H9 (cell line): ENCODE measurements around the gene ZBTB47. TPM values are rescaled to one million over a fixed set of nuclear protein-coding genes. Genes with fewer than 3 reads are reported as not detected.

Experiments
- DNase-seq: peaks from one replicate; pipeline ENCODE4 v3.0.0-alpha.2; 2017
- H2AFZ ChIP-seq: one replicate; pipeline ENCODE4 v1.6.1; 2013; ENCODE audit warnings: mild to moderate bottlenecking, low read length, control low read depth, moderate library complexity
- H2AK5ac ChIP-seq: 2 replicates; pipeline ENCODE4 v1.6.1; 2013; ENCODE audit warnings: low read length, control low read depth, mixed read lengths; ENCODE audit not compliant: insufficient read length
- H2BK120ac ChIP-seq: one replicate; pipeline ENCODE4 v1.6.1; 2013; ENCODE audit warnings: low read depth, mild to moderate bottlenecking, low read length, control low read depth, inconsistent platforms; ENCODE audit not compliant: poor library complexity, severe bottlenecking
- H2BK12ac ChIP-seq: 2 replicates; pipeline ENCODE4 v1.6.1; 2013; ENCODE audit warnings: low read length, control low read depth, mixed read lengths, low read depth; ENCODE audit not compliant: insufficient read length
- H2BK15ac ChIP-seq: 2 replicates; pipeline ENCODE4 v1.6.1; 2013; ENCODE audit warnings: low read depth, low read length, control low read depth
- H2BK20ac ChIP-seq: one replicate; pipeline ENCODE4 v1.6.1; 2013; ENCODE audit warnings: low read depth, mild to moderate bottlenecking, low read length, control low read depth, inconsistent platforms; ENCODE audit not compliant: poor library complexity, severe bottlenecking
- H2BK5ac ChIP-seq: 2 replicates; pipeline ENCODE4 v1.6.1; 2013; ENCODE audit warnings: low read length, control low read depth, mixed read lengths; ENCODE audit not compliant: insufficient read length
- H3K14ac ChIP-seq: 2 replicates; pipeline ENCODE4 v1.6.1; 2013; ENCODE audit warnings: low read length, control low read depth; ENCODE audit not compliant: insufficient read depth
- H3K18ac ChIP-seq: 2 replicates; pipeline ENCODE4 v1.6.1; 2013; ENCODE audit warnings: low read depth, mild to moderate bottlenecking, mixed read lengths, low read length, control low read depth; ENCODE audit not compliant: insufficient read length
- H3K23ac ChIP-seq: 2 replicates; pipeline ENCODE4 v1.6.1; 2013; ENCODE audit warnings: low read length, control low read depth, mixed read lengths, low read depth; ENCODE audit not compliant: insufficient read length
- H3K23me2 ChIP-seq: 2 replicates; pipeline ENCODE4 v1.6.1; 2013; ENCODE audit warnings: low read depth, mild to moderate bottlenecking, mixed read lengths, low read length, control low read depth; ENCODE audit not compliant: insufficient read length, poor library complexity, severe bottlenecking
- H3K27ac ChIP-seq: 2 replicates; pipeline ENCODE4 v1.5.1; 2013; ENCODE audit warnings: low read length, control low read depth, mixed read lengths, low read depth; ENCODE audit not compliant: insufficient read length
- H3K27me3 ChIP-seq: 2 replicates; pipeline ENCODE4 v1.6.1; 2013; ENCODE audit warnings: low read length, control low read depth, inconsistent platforms; ENCODE audit not compliant: insufficient read depth
- H3K4ac ChIP-seq: 2 replicates; pipeline ENCODE4 v1.6.1; 2013; ENCODE audit warnings: low read depth, mild to moderate bottlenecking, control low read depth, inconsistent platforms, low read length, moderate library complexity
- H3K4me1 ChIP-seq: 2 replicates; pipeline ENCODE4 v1.6.1; 2013; ENCODE audit warnings: low read length, control low read depth, inconsistent platforms; ENCODE audit not compliant: insufficient read depth
- H3K4me2 ChIP-seq: 2 replicates; pipeline ENCODE4 v1.6.1; 2013; ENCODE audit warnings: low read length, control low read depth, mixed read lengths; ENCODE audit not compliant: insufficient read length, insufficient read depth
- H3K56ac ChIP-seq: 2 replicates; pipeline ENCODE4 v1.6.1; 2013; ENCODE audit warnings: low read depth, mild to moderate bottlenecking, mixed read lengths, low read length, control low read depth; ENCODE audit not compliant: insufficient read length
- H3K79me1 ChIP-seq: 2 replicates; pipeline ENCODE4 v1.6.1; 2013; ENCODE audit warnings: low read depth, mild to moderate bottlenecking, moderate library complexity, low read length, control low read depth, inconsistent platforms; ENCODE audit not compliant: insufficient read depth, poor library complexity, severe bottlenecking
- H3K79me2 ChIP-seq: 2 replicates; pipeline ENCODE4 v1.6.1; 2013; ENCODE audit warnings: low read length, control low read depth, inconsistent platforms; ENCODE audit not compliant: insufficient read depth
- H3K9ac ChIP-seq: 2 replicates; pipeline ENCODE4 v1.6.1; 2013; ENCODE audit warnings: low read length, control low read depth, mixed read lengths; ENCODE audit not compliant: insufficient read length; ENCODE audit errors: extremely low read depth
- H3K9me3 ChIP-seq: one replicate; pipeline ENCODE4 v1.6.1; 2013; ENCODE audit warnings: low read depth, low read length, inconsistent platforms; ENCODE audit not compliant: control insufficient read depth
- H3T11ph ChIP-seq: one replicate; pipeline ENCODE4 v1.6.1; 2013; ENCODE audit warnings: mild to moderate bottlenecking, low read length, control low read depth, inconsistent platforms
- H4K20me1 ChIP-seq: one replicate; pipeline ENCODE4 v1.6.1; 2013; ENCODE audit not compliant: control insufficient read depth, insufficient read length, insufficient read depth
- H4K5ac ChIP-seq: 2 replicates; pipeline ENCODE4 v1.6.1; 2013; ENCODE audit warnings: low read depth, mild to moderate bottlenecking, mixed read lengths, low read length, control low read depth; ENCODE audit not compliant: insufficient read length
- H4K8ac ChIP-seq: replicated peaks from 2 replicates; pipeline ENCODE4 v1.6.1; 2013; ENCODE audit warnings: low read length, control low read depth, mixed read lengths, low read depth; ENCODE audit not compliant: insufficient read length
- H4K91ac ChIP-seq: 2 replicates; pipeline ENCODE4 v1.6.1; 2013; ENCODE audit warnings: low read depth, mild to moderate bottlenecking, moderate library complexity, mixed read lengths, low read length, control low read depth; ENCODE audit not compliant: insufficient read length
- H3K27ac Mint-ChIP-seq, 3 experiments: 2 replicates in 2 of 3; 3 replicates in 1 of 3; pipeline ENCODE4 v1.8.0; 2020 to 2021; ENCODE audit warnings: mixed read lengths in 3 of 3, mild to moderate bottlenecking in 1 of 3, moderate library complexity in 1 of 3
- H3K27me3 Mint-ChIP-seq: 2 replicates; pipeline ENCODE4 v1.8.0; 2021; ENCODE audit warnings: low read depth, mild to moderate bottlenecking, moderate library complexity, mixed read lengths
- H3K36me3 Mint-ChIP-seq, 3 experiments: 2 replicates in 2 of 3; 3 replicates in 1 of 3; pipeline ENCODE4 v1.8.0; 2020 to 2021; ENCODE audit warnings: low read depth in 3 of 3, mixed read lengths in 3 of 3; ENCODE audit not compliant: insufficient read depth in 1 of 3
- H3K4me1 Mint-ChIP-seq, 2 experiments: 2 replicates each; pipeline ENCODE4 v1.8.0; 2020; ENCODE audit warnings: mixed read lengths in 2 of 2
- H3K4me3 Mint-ChIP-seq, 2 experiments: 2 replicates in 1 of 2; 3 replicates in 1 of 2; pipeline ENCODE4 v1.8.0; 2020 to 2021; ENCODE audit warnings: mild to moderate bottlenecking in 2 of 2, mixed read lengths in 2 of 2, moderate library complexity in 1 of 2
- H3K9me3 Mint-ChIP-seq, 2 experiments: 2 replicates in 1 of 2; 3 replicates in 1 of 2; pipeline ENCODE4 v1.8.0; 2020; ENCODE audit warnings: mild to moderate bottlenecking in 2 of 2, mixed read lengths in 2 of 2, moderate library complexity in 1 of 2
- WGBS: extraction: QIAGEN DNeasy Blood & Tissue Kit; methylation state at CpG from one replicate; pipeline ENCODE4 v1.1.7; 2013; ENCODE audit warnings: missing lambda C conversion rate, low lambda C conversion rate, mixed read lengths; ENCODE audit not compliant: insufficient read length; ENCODE audit errors: extremely low coverage; 5-methylcytosine and 5-hydroxymethylcytosine counted together
- total RNA-seq: library from RNA; stranded (reverse); gene quantifications from 2 replicates; pipeline ENCODE4 v1.2.1, GENCODE V29; 2021
- TF ChIP-seq, protein P1 (sequence below): fragments of 200-600 bp; sonication (generic); conservative IDR thresholded peaks from 3 replicates; pipeline ENCODE4 v1.8.0; 2021; ENCODE audit warnings: antibody characterized with exemption, mild to moderate bottlenecking

ZBTB47 gene
- total RNA-seq, 1 experiment from 2014 or later: 3.6 TPM

DNA sequence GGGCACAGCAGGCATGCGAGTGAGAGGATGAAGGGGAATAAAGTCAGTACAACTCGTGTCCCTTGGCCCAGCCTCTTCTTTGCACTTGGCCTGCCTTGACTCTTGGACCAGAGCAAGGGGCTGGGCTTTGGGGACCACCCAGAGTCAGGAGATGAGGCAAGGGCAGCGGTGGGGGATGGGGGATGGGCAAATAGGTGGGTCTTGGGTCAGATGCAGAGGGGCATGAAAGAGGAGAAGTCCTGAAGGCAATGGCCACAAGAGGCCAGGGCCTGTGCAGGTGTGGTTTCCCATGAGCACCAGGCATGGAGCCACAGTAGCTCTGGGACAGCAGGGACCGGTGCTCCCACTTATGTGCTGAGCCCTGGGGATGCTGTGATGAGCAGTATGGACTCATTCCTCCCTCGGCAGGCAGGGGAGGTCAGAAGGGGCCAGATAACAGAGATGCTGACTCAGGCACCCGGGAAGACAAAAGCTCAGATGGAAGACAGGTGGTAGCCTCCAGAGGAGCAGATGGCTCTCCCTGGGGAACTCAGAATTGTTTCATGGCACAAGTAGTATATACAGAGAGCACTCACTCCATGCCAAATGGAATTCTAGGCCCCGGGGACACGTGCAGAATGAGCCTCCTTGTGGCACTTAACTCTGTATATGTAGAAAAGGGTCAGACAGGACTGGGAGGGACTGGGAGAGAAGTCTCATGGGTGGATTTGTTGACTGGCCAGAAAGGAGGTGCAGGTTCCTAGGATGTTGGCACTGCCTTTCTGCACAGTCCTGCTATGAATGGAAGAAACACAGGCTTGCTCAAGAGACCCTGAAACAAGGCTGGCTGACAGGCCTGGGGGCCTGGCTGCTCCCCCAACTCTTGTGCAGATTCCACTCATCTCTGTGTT, 14.3 kb downstream of the ZBTB47 start:
- Histone ChIP-seq H3K9ac (no peak overlapping the region), H3K14ac (peak overlapping the region; percentile 58; the same call in 1 of the 2 replicates), H2BK20ac (no peak overlapping the region), H4K20me1 (no peaks in the 10 kb centered on the region), H3K18ac (no peak overlapping the region), H2BK12ac (no peak overlapping the region), H2BK5ac (no peak overlapping the region), H2AFZ (no peak overlapping the region), H2AK5ac (no peak overlapping the region), H3K4me2 (no peak overlapping the region), H4K91ac (no peak overlapping the region), H3K23me2 (no peaks in the 10 kb centered on the region), H3K27me3 (no peaks in the 10 kb centered on the region), H3K9me3 (no peaks in the 10 kb centered on the region), H3T11ph (no peak overlapping the region), H3K79me2 (no peaks in the 10 kb centered on the region), H3K4ac (no peak overlapping the region), H3K4me1 (no peaks in the 10 kb centered on the region), H4K5ac (no peak overlapping the region), H2BK120ac (no peak overlapping the region), H2BK15ac (no peak overlapping the region), H3K79me1 (no peaks in the 10 kb centered on the region), H4K8ac (no peak overlapping the region), H3K56ac (no peak overlapping the region), H3K23ac (no peak overlapping the region), H3K27ac (no peak overlapping the region)
- Mint-ChIP-seq H3K36me3 (no peaks in the 10 kb centered on the region; a peak in 3 of 7 replicates), H3K4me1 (peaks cover 8 to 9% of the 10 kb centered on the region in 2 experiments), H3K4me3 (no peak overlapping the region), H3K9me3 (peaks cover 2 to 4% of the 10 kb centered on the region in 2 experiments; a peak in 2 of 5 replicates), H3K27me3 (peaks cover 13% of the 10 kb centered on the region), H3K27ac (peak overlapping the region in 2 of 3 experiments; percentile 37 to 61; a peak in 2 of 7 replicates)
- TF ChIP-seq, protein P1, sequence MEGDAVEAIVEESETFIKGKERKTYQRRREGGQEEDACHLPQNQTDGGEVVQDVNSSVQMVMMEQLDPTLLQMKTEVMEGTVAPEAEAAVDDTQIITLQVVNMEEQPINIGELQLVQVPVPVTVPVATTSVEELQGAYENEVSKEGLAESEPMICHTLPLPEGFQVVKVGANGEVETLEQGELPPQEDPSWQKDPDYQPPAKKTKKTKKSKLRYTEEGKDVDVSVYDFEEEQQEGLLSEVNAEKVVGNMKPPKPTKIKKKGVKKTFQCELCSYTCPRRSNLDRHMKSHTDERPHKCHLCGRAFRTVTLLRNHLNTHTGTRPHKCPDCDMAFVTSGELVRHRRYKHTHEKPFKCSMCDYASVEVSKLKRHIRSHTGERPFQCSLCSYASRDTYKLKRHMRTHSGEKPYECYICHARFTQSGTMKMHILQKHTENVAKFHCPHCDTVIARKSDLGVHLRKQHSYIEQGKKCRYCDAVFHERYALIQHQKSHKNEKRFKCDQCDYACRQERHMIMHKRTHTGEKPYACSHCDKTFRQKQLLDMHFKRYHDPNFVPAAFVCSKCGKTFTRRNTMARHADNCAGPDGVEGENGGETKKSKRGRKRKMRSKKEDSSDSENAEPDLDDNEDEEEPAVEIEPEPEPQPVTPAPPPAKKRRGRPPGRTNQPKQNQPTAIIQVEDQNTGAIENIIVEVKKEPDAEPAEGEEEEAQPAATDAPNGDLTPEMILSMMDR: no peak
- DNase-seq: peak; percentile 26
- no CpG with 5 or more reads among the region's 8 CpGs for WGBS
